Caco-2 (cell line): ENCODE measurements around the gene NABP1. TPM values are rescaled to one million over a fixed set of nuclear protein-coding genes. Genes with fewer than 3 reads are reported as not detected.

Experiments
- BruUV-seq: library from RNA; stranded (reverse); fragments of 400-500 nt; replicated peaks from 2 replicates; lab custom pipeline; 2021; lab: Mats Ljungman, UMichigan
- CTCF ChIA-PET: fragments of 300-600 bp; sonication (Branson Sonifier 250); formaldehyde crosslinking; loops from one replicate; lab custom pipeline; 2022; ENCODE audit warnings: antibody characterized with exemption; lab: Charles Lee
- POLR2A ChIA-PET: fragments of 300-600 bp; sonication (Branson Sonifier 250); formaldehyde crosslinking; loops from one replicate; lab custom pipeline; 2022; ENCODE audit warnings: antibody characterized with exemption; lab: Charles Lee
- DNase-seq, 2 experiments: peaks; one replicate each; pipeline versions ENCODE4 v3.0.0 to v3.0.0-alpha.2; 2020 to 2022
- H3K27me3 ChIP-seq: replicated peaks from 2 replicates; pipeline ENCODE4 v1.6.0; 2011; ENCODE audit warnings: low read length; ENCODE audit not compliant: control insufficient read depth, insufficient read depth
- H3K36me3 ChIP-seq: 2 replicates; pipeline ENCODE4 v1.5.1; 2011; ENCODE audit warnings: low read length; ENCODE audit not compliant: control insufficient read depth, insufficient read depth
- H3K4me1 ChIP-seq: fragments of 250-450 bp; sonication (Bioruptor Pico); 2 replicates; pipeline ENCODE4 v1.5.1; 2020; ENCODE audit warnings: mild to moderate bottlenecking
- H3K4me3 ChIP-seq: 2 replicates; pipeline ENCODE4 v1.5.1; 2011; ENCODE audit warnings: low read depth, mild to moderate bottlenecking, control low read depth, low read length
- H3K9me3 ChIP-seq: fragments of 250-450 bp; sonication (Bioruptor Pico); 2 replicates; pipeline ENCODE4 v1.5.1; 2020; ENCODE audit warnings: mild to moderate bottlenecking, moderate library complexity
- H3K27ac Mint-ChIP-seq: one replicate; pipeline ENCODE4 v1.8.0; 2022; ENCODE audit warnings: mixed read lengths; ENCODE audit not compliant: unreplicated experiment
- H3K27me3 Mint-ChIP-seq: one replicate; pipeline ENCODE4 v1.8.0; 2022; ENCODE audit warnings: mixed read lengths; ENCODE audit not compliant: insufficient read depth, unreplicated experiment
- H3K36me3 Mint-ChIP-seq: one replicate; pipeline ENCODE4 v1.8.0; 2022; ENCODE audit warnings: mild to moderate bottlenecking, mixed read lengths; ENCODE audit not compliant: insufficient read depth, unreplicated experiment
- H3K4me1 Mint-ChIP-seq: one replicate; pipeline ENCODE4 v1.8.0; 2022; ENCODE audit warnings: low read depth, mixed read lengths; ENCODE audit not compliant: unreplicated experiment
- H3K4me3 Mint-ChIP-seq: one replicate; pipeline ENCODE4 v1.8.0; 2022; ENCODE audit warnings: mild to moderate bottlenecking, moderate library complexity, mixed read lengths; ENCODE audit not compliant: unreplicated experiment
- H3K9me3 Mint-ChIP-seq: one replicate; pipeline ENCODE4 v1.8.0; 2022; ENCODE audit warnings: mixed read lengths; ENCODE audit not compliant: unreplicated experiment
- CTCF ChIP-seq, 2 experiments: fragments of 200-600 bp in 1 of 2; IDR thresholded peaks; 1 replicate in 1 of 2; 2 replicates in 1 of 2; pipeline versions ENCODE4 v1.5.1 to v1.8.0; 2011 to 2022; ENCODE audit warnings: antibody characterized with exemption in 1 of 2, control low read depth in 1 of 2, inconsistent platforms in 1 of 2, low read depth in 1 of 2, low read length in 1 of 2, mild to moderate bottlenecking in 1 of 2, moderate library complexity in 1 of 2; ENCODE audit not compliant: insufficient read depth in 1 of 2, severe bottlenecking in 1 of 2, unreplicated experiment in 1 of 2
- intact Hi-C: fragments of 100-400 bp; cut with micrococcal nuclease; formaldehyde crosslinking; loops from one replicate; pipeline ENCODE4 v1.10.0; 2022; ENCODE audit not compliant: unreplicated experiment
- total RNA-seq: library from RNA; stranded (reverse); gene quantifications from 2 replicates; pipeline ENCODE4 v1.2.3, GENCODE V29; 2022

NABP1 gene
- total RNA-seq, 1 experiment from 2014 or later: 89.8 TPM

DNA sequence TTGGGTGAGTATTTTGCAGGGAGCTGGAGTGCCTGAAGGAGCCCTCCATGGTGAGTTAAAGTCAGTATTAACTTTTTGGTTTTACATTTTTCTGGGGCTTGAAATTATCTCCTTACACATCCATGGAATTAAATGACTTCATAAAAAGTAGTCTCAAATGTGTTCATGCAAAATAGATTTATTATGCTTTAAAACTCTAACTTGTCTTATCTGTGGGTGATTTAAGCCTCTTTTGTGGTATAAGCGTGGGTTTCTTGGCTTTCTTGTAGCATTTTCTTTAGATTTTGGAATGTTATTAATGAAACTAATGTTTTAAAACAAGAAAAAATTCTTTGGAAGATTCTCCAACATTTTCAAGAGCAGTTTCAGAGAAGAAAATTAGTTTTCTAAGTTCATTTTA is 27.8 kb downstream of the NABP1 start:
- Mint-ChIP-seq H3K4me1 (peaks cover 6% of the 10 kb centered on the region), H3K4me3 (no peak overlapping the region), H3K9me3 (no peaks in the 10 kb centered on the region), H3K27ac (no peak overlapping the region), H3K27me3 (no peaks in the 10 kb centered on the region), H3K36me3 (peaks cover 6% of the 10 kb centered on the region)
- no TSS peak for BruUV-seq
- H3K36me3 ChIP-seq: no peaks in the 10 kb centered on the region
- no peak overlapping the region for H3K4me3 ChIP-seq
- H3K4me1 ChIP-seq: no peaks in the 10 kb centered on the region
- H3K9me3 ChIP-seq: no peaks in the 10 kb centered on the region
- POLR2A ChIA-PET: interaction anchor here (0.6 kb wide), 1 partner anchor 845 kb away, joined by 3 read pairs; no protein-coding TSS in a partner anchor
- H3K27me3 ChIP-seq: no peaks in the 10 kb centered on the region
- no peak for TF ChIP-seq CTCF (IDR thresholded peaks at IDR 0.05; ENCODE audit: insufficient read depth in 1 of 2, low read depth in 1 of 2, low read length in 1 of 2, severe bottlenecking in 1 of 2, unreplicated experiment in 1 of 2)
- intact Hi-C loops: no loop called here
- CTCF ChIA-PET: interaction anchor here (0.6 kb wide), 1 partner anchor 140 kb away, joined by 7 read pairs; no protein-coding TSS in a partner anchor
- DNase-seq: no peak

- no peak for TF ChIP-seq CTCF (IDR thresholded peaks at IDR 0.05; ENCODE audit: insufficient read depth in 1 of 2, low read depth in 1 of 2, low read length in 1 of 2, severe bottlenecking in 1 of 2, unreplicated experiment in 1 of 2)
- Histone ChIP-seq H3K9me3 (no peaks in the 10 kb centered on the region), H3K4me3 (no peak overlapping the region), H3K27me3 (no peaks in the 10 kb centered on the region), H3K4me1 (no peaks in the 10 kb centered on the region), H3K36me3 (no peaks in the 10 kb centered on the region)
- H3K27ac Mint-ChIP-seq: no peak overlapping the region
- no peak overlapping the region for H3K4me3 Mint-ChIP-seq
- no TSS peak for BruUV-seq
- no peak for DNase-seq
- H3K27me3 Mint-ChIP-seq: no peaks in the 10 kb centered on the region
- H3K9me3 Mint-ChIP-seq: no peaks in the 10 kb centered on the region
- ChIA-PET POLR2A (no interaction called here), CTCF (interaction anchor here (0.7 kb wide), 1 partner anchor 53 kb away, joined by 3 read pairs; no protein-coding TSS in a partner anchor)
- peaks cover 6% of the 10 kb centered on the region for H3K36me3 Mint-ChIP-seq
- intact Hi-C loops: no loop called here
- H3K4me1 Mint-ChIP-seq: peaks cover 6% of the 10 kb centered on the region
These were observed 28.9 kb downstream of the NABP1 start for GRCh38 chr2:191706791-191707190.

GRCh38 chr2:191707542-191707941 is 29.6 kb downstream of the NABP1 start:
- Mint-ChIP-seq H3K27ac (no peak overlapping the region), H3K9me3 (no peaks in the 10 kb centered on the region), H3K36me3 (peaks cover 6% of the 10 kb centered on the region), H3K27me3 (no peaks in the 10 kb centered on the region), H3K4me1 (peaks cover 6% of the 10 kb centered on the region), H3K4me3 (no peak overlapping the region)
- BruUV-seq: no TSS peak
- intact Hi-C loops: no loop called here
- no peak for TF ChIP-seq CTCF (IDR thresholded peaks at IDR 0.05; ENCODE audit: insufficient read depth in 1 of 2, low read depth in 1 of 2, low read length in 1 of 2, severe bottlenecking in 1 of 2, unreplicated experiment in 1 of 2)
- H3K27me3 ChIP-seq: no peaks in the 10 kb centered on the region
- H3K4me1 ChIP-seq: no peaks in the 10 kb centered on the region
- H3K9me3 ChIP-seq: no peaks in the 10 kb centered on the region
- no peak overlapping the region for H3K4me3 ChIP-seq
- H3K36me3 ChIP-seq: no peaks in the 10 kb centered on the region
- CTCF ChIA-PET: interaction anchor here (0.9 kb wide), 1 partner anchor 11 kb away, joined by 3 read pairs; no protein-coding TSS in a partner anchor
- POLR2A ChIA-PET: no interaction called here
- no peak for DNase-seq
